22Rv1 (cell line): ENCODE measurements around the gene PDILT.

Experiments used
- ZFX ChIP-seq: fragments of 450-650 bp; IDR thresholded peaks from 2 replicates; pipeline ENCODE4 v1.6.1; 2017; ENCODE audit warnings: antibody characterized with exemption, borderline replicate concordance
- TF ChIP-seq, protein P1 (sequence below): fragments of 450-650 bp; IDR thresholded peaks from 2 replicates; pipeline ENCODE4 v1.5.1; 2017; ENCODE audit warnings: mild to moderate bottlenecking

DNA sequence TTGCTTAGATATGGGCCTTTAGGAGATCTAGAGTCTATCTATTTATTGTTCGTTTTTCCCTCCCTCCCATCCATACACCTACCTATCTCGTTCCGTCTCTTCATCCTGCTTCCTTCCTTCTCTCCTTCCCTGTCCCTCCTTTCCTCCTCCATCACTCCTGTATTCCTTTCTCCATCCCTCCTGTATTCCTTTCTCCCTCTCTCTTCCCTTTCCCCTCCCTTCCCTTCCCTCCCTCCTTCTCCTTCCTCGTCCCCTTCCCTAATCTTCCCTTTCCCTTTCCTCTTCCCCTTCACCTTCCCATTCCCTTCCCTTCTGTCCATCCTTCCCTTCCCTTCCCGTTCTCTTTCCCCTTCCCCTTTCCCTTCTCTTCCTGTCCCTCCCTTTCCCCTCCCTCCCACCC is 87.8 kb downstream of the PDILT start:
- TF ChIP-seq, protein P1, sequence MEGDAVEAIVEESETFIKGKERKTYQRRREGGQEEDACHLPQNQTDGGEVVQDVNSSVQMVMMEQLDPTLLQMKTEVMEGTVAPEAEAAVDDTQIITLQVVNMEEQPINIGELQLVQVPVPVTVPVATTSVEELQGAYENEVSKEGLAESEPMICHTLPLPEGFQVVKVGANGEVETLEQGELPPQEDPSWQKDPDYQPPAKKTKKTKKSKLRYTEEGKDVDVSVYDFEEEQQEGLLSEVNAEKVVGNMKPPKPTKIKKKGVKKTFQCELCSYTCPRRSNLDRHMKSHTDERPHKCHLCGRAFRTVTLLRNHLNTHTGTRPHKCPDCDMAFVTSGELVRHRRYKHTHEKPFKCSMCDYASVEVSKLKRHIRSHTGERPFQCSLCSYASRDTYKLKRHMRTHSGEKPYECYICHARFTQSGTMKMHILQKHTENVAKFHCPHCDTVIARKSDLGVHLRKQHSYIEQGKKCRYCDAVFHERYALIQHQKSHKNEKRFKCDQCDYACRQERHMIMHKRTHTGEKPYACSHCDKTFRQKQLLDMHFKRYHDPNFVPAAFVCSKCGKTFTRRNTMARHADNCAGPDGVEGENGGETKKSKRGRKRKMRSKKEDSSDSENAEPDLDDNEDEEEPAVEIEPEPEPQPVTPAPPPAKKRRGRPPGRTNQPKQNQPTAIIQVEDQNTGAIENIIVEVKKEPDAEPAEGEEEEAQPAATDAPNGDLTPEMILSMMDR: no peak
- no peak for TF ChIP-seq ZFX
